T-helper 2 cell treated with Interferon-gamma antibody and Interleukin-4, amounts not matched to agents 5 μg/mL and 100 μg/mL, for 36 hours (primary cell): Measurements from ENCODE around the gene MUC6.

Experiments used
- DNase-seq: peaks from one replicate; pipeline ENCODE4 v3.0.0; 2021; ENCODE audit warnings: low spot score
- H3K27ac Mint-ChIP-seq: one replicate; pipeline ENCODE4 v1.8.0; 2021; ENCODE audit warnings: mild to moderate bottlenecking, mixed read lengths
- H3K27me3 Mint-ChIP-seq: one replicate; pipeline ENCODE4 v1.8.0; 2021; ENCODE audit warnings: low read depth, mixed read lengths
- H3K36me3 Mint-ChIP-seq: one replicate; pipeline ENCODE4 v1.8.0; 2021; ENCODE audit warnings: low read depth, mixed read lengths
- H3K4me1 Mint-ChIP-seq: one replicate; pipeline ENCODE4 v1.8.0; 2021; ENCODE audit warnings: low read depth, mixed read lengths
- H3K4me3 Mint-ChIP-seq: one replicate; pipeline ENCODE4 v1.8.0; 2022; ENCODE audit warnings: mild to moderate bottlenecking, moderate library complexity, mixed read lengths
- H3K9me3 Mint-ChIP-seq: one replicate; pipeline ENCODE4 v1.8.0; 2021; ENCODE audit warnings: mixed read lengths

The MUC6 gene

GRCh38 chr11:1062075-1062820 is 25.7 kb upstream of the MUC6 start:
- Mint-ChIP-seq H3K4me1 (no peaks in the 10 kb centered on the region), H3K36me3 (no peaks in the 10 kb centered on the region), H3K4me3 (no peak overlapping the region), H3K27me3 (peaks cover 6% of the 10 kb centered on the region), H3K9me3 (no peaks in the 10 kb centered on the region), H3K27ac (no peak overlapping the region)
- DNase-seq, result no peak

- DNase-seq, result no peak
These were observed 24.5 kb upstream of the MUC6 start for GRCh38 chr11:1060852-1061616.

DNA sequence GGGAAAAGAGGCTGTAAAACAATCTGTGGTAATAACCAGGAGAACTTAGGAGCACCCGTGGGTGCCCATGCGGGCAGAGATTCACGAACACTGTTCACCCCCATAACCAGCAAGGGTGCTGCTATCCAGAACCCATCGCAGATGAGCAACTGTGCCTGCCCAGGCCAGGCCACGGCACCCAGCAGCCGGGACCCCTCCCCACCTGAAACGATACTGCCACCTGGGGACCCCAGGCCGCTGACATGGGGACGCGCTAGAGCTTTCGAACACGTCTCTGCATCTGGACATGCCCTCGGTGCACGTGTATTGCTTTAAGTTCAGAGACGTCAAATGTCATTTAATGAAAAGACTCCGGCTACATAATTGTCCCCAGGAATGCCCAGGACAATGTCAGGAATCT is 23.9 kb upstream of the MUC6 start:
- no peak overlapping the region for H3K4me3 Mint-ChIP-seq
- no peaks in the 10 kb centered on the region for H3K4me1 Mint-ChIP-seq

More at GRCh38 chr11:1060852-1061616, 24.5 kb upstream of the MUC6 start:
- H3K36me3 Mint-ChIP-seq, result no peaks in the 10 kb centered on the region
- H3K4me1 Mint-ChIP-seq, result no peaks in the 10 kb centered on the region
- H3K9me3 Mint-ChIP-seq, result no peaks in the 10 kb centered on the region
- peaks cover 4% of the 10 kb centered on the region for H3K27me3 Mint-ChIP-seq
- no peak overlapping the region for H3K4me3 Mint-ChIP-seq
- H3K27ac Mint-ChIP-seq, result no peak overlapping the region

DNA sequence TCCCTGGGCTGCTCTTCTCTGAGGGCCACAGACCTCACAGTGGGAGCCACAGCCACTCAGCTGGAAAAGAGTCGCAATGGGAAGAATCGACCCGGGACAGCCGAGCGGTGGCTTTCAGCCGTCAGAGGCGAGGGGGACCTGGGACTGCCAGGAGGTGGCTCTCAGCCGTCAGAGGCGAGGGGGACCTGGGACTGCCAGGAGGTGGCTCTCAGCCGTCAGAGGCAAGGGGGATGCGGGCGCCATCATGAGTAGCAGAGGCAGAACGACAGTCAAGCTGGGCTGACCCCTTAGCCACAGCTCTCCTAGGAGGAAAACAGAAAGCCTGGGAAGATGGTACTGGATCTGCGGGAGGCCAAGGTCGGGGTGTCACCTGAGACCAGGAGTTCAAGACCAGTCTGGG is 23.2 kb upstream of the MUC6 start:
- Mint-ChIP-seq H3K27ac (no peak overlapping the region), H3K4me1 (no peaks in the 10 kb centered on the region), H3K36me3 (no peaks in the 10 kb centered on the region), H3K4me3 (no peak overlapping the region), H3K9me3 (no peaks in the 10 kb centered on the region), H3K27me3 (no peaks in the 10 kb centered on the region)
- no peak for DNase-seq

More for the DNA sequence above, 23.9 kb upstream of the MUC6 start:
- Mint-ChIP-seq H3K36me3 (no peaks in the 10 kb centered on the region), H3K9me3 (no peaks in the 10 kb centered on the region), H3K27ac (no peak overlapping the region), H3K27me3 (no peaks in the 10 kb centered on the region)
- no peak for DNase-seq

DNA sequence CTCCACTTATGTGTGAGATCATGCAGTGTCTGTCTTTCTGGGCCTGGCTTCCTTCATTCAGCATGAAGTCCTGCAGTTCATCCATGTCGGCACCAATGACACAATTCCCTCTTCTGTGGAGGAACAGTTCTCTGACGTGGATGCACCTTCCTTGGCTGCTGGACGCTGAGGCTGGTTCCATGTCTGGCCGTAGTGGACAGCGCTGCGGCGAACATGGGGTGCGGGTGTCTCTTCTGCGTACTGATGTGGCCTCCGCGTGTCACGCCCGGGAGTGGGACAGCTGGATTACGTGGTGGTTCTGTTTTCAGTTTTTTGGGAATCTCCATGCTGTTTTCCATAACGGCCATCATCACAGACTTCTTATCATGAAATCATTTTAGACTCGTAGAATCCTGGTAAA is 21.3 kb upstream of the MUC6 start:
- no peaks in the 10 kb centered on the region for H3K4me1 Mint-ChIP-seq
- H3K36me3 Mint-ChIP-seq, result no peaks in the 10 kb centered on the region
- H3K4me3 Mint-ChIP-seq, result no peak overlapping the region
- no peaks in the 10 kb centered on the region for H3K9me3 Mint-ChIP-seq
- H3K27ac Mint-ChIP-seq, result no peak overlapping the region
- H3K27me3 Mint-ChIP-seq, result no peaks in the 10 kb centered on the region
- no peak for DNase-seq

GRCh38 chr11:1055990-1056771 is 19.7 kb upstream of the MUC6 start:
- H3K4me1 Mint-ChIP-seq, result no peaks in the 10 kb centered on the region
- no peaks in the 10 kb centered on the region for H3K9me3 Mint-ChIP-seq
- no peak for DNase-seq
- H3K27ac Mint-ChIP-seq, result no peak overlapping the region
- no peak overlapping the region for H3K4me3 Mint-ChIP-seq
- H3K36me3 Mint-ChIP-seq, result no peaks in the 10 kb centered on the region
- no peaks in the 10 kb centered on the region for H3K27me3 Mint-ChIP-seq

DNA sequence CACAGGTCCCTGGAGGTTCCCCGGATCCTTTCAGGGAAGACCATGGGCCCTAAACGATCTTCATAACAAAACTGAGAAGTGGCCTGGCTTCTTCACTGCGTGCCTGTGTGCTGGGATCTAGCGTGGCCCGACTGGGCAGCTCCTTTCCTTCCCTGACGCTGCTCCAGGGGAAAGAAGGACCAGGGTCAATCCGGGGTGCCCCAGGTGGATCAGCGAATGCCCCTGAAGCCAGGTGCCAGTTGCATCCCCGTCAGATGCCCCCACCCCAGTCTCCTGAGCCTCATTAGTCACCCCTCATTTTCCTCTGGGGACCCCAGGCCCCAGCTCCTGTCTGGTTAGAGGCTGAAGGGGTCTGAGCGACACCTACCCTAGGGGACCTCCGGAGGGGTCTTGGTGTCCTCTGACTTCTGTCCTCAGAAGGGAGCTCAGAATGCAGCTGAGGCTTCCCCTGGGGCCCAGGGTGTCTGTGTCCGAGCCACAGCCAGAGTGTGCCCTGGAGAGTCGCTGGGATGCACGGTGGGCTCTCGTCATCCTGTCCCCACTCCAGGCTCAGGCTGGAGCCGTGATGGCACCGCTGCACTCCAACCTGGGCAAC is 18.7 kb upstream of the MUC6 start:
- H3K9me3 Mint-ChIP-seq, result no peaks in the 10 kb centered on the region
- no peaks in the 10 kb centered on the region for H3K4me1 Mint-ChIP-seq
- no peaks in the 10 kb centered on the region for H3K36me3 Mint-ChIP-seq
- no peak overlapping the region for H3K4me3 Mint-ChIP-seq
- no peak for DNase-seq
- no peaks in the 10 kb centered on the region for H3K27me3 Mint-ChIP-seq
- H3K27ac Mint-ChIP-seq, result no peak overlapping the region

DNA sequence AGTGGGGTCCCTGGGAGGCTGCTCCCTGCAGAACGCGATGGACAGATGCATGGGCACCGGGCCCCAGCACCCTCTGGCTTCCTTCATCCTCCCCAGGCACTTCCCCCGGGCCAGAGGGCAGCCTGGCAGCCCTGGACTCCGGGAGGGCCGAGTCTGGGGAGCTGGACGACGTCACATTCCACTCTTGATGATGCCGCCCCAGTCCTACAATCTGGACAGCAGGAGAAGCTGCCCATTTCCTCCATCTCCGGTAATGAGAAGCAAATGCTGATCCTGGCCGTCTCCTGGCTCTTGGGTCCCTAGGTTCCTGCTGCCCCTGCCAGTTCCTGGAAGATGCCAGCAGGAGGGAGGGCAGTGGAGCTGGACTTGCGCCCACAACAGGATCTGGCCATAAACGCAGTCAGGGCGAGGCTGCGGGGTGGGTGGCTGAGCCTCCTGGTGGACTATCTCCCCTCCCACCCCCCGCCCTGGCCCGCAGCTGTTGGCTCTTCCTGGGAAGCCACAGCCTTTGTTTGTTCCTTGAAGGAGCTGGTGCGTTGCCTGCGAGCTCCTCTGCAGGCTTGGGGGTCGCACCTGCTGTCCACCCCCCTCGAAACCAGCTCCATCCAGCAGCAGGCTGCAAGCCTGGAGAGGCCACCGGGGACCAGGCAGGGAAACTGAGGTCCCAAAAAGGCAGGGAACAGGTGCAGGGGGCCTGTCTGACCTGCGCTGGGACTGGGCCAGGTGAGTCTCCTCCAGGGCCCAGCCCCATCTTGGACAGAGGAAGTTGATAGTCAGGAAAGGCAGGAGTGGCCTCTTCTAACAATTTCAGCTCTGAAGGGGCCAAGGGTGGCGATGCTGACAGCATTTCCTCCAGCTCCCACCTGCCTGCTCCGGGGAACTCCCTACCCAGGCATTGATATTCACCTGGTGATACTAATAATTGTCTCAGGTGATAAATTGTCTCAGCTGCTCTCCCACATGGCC is 17.9 kb upstream of the MUC6 start:
- no peaks in the 10 kb centered on the region for H3K36me3 Mint-ChIP-seq
- DNase-seq, result no peak
- no peak overlapping the region for H3K27ac Mint-ChIP-seq
- H3K9me3 Mint-ChIP-seq, result no peaks in the 10 kb centered on the region
- no peak overlapping the region for H3K4me3 Mint-ChIP-seq
- H3K4me1 Mint-ChIP-seq, result no peaks in the 10 kb centered on the region
- H3K27me3 Mint-ChIP-seq, result no peaks in the 10 kb centered on the region

DNA sequence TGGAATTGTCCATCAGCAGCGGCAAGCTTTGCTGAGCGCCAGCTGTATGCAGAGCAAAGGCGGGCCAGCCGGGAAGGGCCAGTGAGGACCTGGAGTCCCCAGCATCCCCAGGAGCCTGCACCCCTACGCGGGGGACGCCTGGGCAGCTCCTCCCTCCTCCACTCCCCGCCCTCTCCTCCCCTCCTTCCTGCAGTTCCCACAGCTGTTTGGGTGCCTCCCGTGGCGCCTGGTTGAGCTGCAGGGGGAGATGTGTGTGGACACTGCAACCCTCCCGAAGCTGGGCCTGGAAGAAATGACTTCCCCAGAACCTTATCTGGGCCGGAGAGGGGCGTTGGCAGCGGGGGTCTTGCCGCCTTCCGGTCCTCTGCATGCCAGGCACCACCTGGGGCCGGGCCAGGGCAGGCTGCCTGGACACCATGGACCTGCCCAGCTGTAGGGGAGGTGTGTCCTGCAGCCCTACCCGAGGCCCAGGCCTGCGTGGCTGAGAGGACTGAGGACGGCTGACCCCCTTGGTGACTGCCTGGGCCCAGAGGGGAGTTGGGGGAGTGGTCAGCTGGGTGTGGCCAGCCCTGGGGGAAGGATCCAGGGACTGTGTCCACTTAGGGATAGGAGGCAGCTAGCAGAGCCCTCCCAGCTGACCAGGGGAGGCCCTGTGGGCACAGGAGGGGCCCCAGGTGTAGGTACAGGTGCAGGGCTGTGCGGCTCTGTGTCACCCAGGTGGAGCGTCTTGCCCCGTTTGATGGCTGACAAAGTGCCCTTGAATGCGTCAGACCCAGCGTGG is 16.8 kb upstream of the MUC6 start:
- Mint-ChIP-seq H3K9me3 (no peaks in the 10 kb centered on the region), H3K27ac (no peak overlapping the region), H3K4me1 (no peaks in the 10 kb centered on the region), H3K36me3 (no peaks in the 10 kb centered on the region), H3K4me3 (no peak overlapping the region), H3K27me3 (peaks cover 3% of the 10 kb centered on the region)
- no peak for DNase-seq

- peaks cover 3% of the 10 kb centered on the region for H3K27me3 Mint-ChIP-seq
- no peak overlapping the region for H3K4me3 Mint-ChIP-seq
- no peaks in the 10 kb centered on the region for H3K36me3 Mint-ChIP-seq
- H3K27ac Mint-ChIP-seq, result no peak overlapping the region
- no peaks in the 10 kb centered on the region for H3K4me1 Mint-ChIP-seq
- DNase-seq, result no peak
- H3K9me3 Mint-ChIP-seq, result no peaks in the 10 kb centered on the region
These were observed 15.9 kb upstream of the MUC6 start for GRCh38 chr11:1052133-1053011.

DNA sequence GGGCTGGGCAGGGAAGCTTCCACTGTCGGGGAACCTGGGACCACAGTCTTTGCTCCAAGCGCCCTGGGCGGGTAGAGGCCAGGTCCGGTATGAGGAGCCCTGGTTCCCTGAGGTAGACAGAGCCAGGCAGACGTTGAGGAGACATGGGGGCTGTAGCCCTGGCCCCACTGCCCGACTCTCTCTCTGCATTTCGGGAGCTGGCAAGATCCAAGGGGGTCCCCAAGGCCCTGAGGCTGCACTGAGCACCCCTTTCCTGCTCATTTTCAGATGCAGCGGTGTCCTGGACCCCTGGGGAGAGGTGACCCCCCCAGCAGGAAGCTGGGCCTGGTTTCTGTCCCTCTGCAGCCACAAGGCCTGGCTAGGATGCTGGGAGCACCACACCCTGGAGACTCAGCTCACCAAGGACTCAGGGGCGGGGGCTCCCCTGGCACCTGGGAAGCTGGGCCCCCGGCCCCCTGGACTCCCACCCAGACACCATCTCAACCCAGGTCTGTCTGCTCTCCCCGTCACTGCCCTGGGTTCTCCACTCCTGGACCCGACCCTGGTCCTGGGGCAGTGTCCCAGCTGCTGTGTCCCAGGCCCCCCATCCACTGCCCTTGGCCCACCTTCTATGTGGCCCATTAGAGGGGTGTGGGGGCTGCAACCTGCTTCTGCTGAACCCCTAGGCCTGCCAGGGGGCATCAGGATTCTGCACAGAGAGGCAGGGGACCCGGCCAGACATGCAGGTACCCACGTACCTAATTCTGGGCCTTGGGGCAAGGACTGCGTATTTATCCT is 15.0 kb upstream of the MUC6 start:
- no peak for DNase-seq
- Mint-ChIP-seq H3K27me3 (peaks cover 7% of the 10 kb centered on the region), H3K36me3 (no peaks in the 10 kb centered on the region), H3K27ac (no peak overlapping the region), H3K4me1 (no peaks in the 10 kb centered on the region), H3K4me3 (no peak overlapping the region), H3K9me3 (no peaks in the 10 kb centered on the region)
